ENCODE measurements around the gene VEGFC.

- TF ChIP-seq CTCF (IDR thresholded peaks at IDR 0.05), result no peak
- no peak for TF ChIP-seq REST (IDR thresholded peaks at IDR 0.05; ENCODE audit: insufficient read depth in 1 of 2, low read depth in 2 of 2, low read length in 1 of 2)
- no peak for TF ChIP-seq SIN3A (IDR thresholded peaks at IDR 0.05; ENCODE audit: borderline replicate concordance, insufficient read depth, low read depth, low read length)
Observed at GRCh38 chr4:176718881-176719280, 73.8 kb downstream of the VEGFC start.
